OCI-LY7 (cell line): ENCODE data around the gene TMEM266. TPM values are rescaled to one million over a fixed set of nuclear protein-coding genes. Genes with fewer than 3 reads are reported as not detected.

Source experiments
- BruUV-seq: library from RNA; stranded (reverse); fragments of 400-500 nt; replicated peaks from 2 replicates; lab custom pipeline; 2021; lab: Mats Ljungman, UMichigan
- CTCF ChIA-PET: fragments of 300-600 bp; sonication (Branson Sonifier 250); formaldehyde crosslinking; loops from one replicate; lab custom pipeline; 2022; ENCODE audit warnings: antibody characterized with exemption; ENCODE audit not compliant: unreplicated experiment; lab: Charles Lee
- POLR2A ChIA-PET: fragments of 300-600 bp; sonication (Branson Sonifier 250); formaldehyde crosslinking; loops from one replicate; lab custom pipeline; 2022; ENCODE audit warnings: antibody characterized with exemption; lab: Charles Lee
- DNase-seq: peaks from one replicate; pipeline ENCODE4 v3.0.0-alpha.2; 2015; ENCODE audit warnings: low spot score
- H2AFZ ChIP-seq: fragments of 200-600 bp; sonication (generic), shearing (Covaris generic); 2 replicates; pipeline ENCODE4 v1.6.1; 2014; ENCODE audit warnings: mild to moderate bottlenecking, antibody characterized with exemption, low read length, moderate library complexity
- H3K27ac ChIP-seq: fragments of 200-600 bp; sonication (generic); 2 replicates; pipeline ENCODE4 v1.5.1; 2014; ENCODE audit warnings: mixed run types, low read depth, mild to moderate bottlenecking, moderate library complexity, low read length, inconsistent platforms; ENCODE audit not compliant: poor library complexity, severe bottlenecking
- H3K36me3 ChIP-seq: fragments of 200-600 bp; sonication (generic); 2 replicates; pipeline ENCODE4 v1.6.1; 2014; ENCODE audit warnings: mild to moderate bottlenecking, antibody characterized with exemption, low read length, moderate library complexity, mixed read lengths; ENCODE audit not compliant: insufficient read depth
- H3K4me1 ChIP-seq: fragments of 200-600 bp; sonication (generic); 2 replicates; pipeline ENCODE4 v1.5.1; 2014; ENCODE audit warnings: mild to moderate bottlenecking, low read length; ENCODE audit not compliant: insufficient read depth, poor library complexity, severe bottlenecking
- H3K4me2 ChIP-seq: fragments of 200-600 bp; sonication (generic); 2 replicates; pipeline ENCODE4 v1.6.1; 2014; ENCODE audit warnings: mild to moderate bottlenecking, low read length
- H3K4me3 ChIP-seq: fragments of 200-600 bp; sonication (generic); 2 replicates; pipeline ENCODE4 v1.5.1; 2014; ENCODE audit warnings: mild to moderate bottlenecking, low read depth, low read length; ENCODE audit not compliant: poor library complexity, severe bottlenecking
- H3K79me2 ChIP-seq: fragments of 200-600 bp; sonication (generic); 2 replicates; pipeline ENCODE4 v1.6.1; 2016; ENCODE audit warnings: low read depth, mild to moderate bottlenecking, low read length, moderate library complexity, mixed read lengths; ENCODE audit not compliant: insufficient read depth
- H3K9me2 ChIP-seq: fragments of 200-600 bp; sonication (generic); 2 replicates; pipeline ENCODE4 v1.6.1; 2016; ENCODE audit warnings: mild to moderate bottlenecking, low read length, mixed read lengths; ENCODE audit not compliant: insufficient read depth
- H3K9me3 ChIP-seq: fragments of 200-600 bp; sonication (generic); 2 replicates; pipeline ENCODE4 v1.6.1; 2014; ENCODE audit warnings: mild to moderate bottlenecking, mixed run types, low read length, mixed read lengths
- H4K20me1 ChIP-seq: fragments of 200-600 bp; sonication (generic); 2 replicates; pipeline ENCODE4 v1.6.1; 2014; ENCODE audit warnings: mild to moderate bottlenecking, antibody characterized with exemption, low read length, moderate library complexity, mixed read lengths; ENCODE audit not compliant: insufficient read depth
- CTCF ChIP-seq: fragments of 200-600 bp; sonication (generic); conservative IDR thresholded peaks from 2 replicates; pipeline ENCODE4 v1.5.1; 2014; ENCODE audit warnings: mild to moderate bottlenecking, antibody characterized with exemption, low read length, moderate library complexity, mixed read lengths
- EZH2phosphoT487 ChIP-seq: fragments of 200-600 bp; sonication (generic); IDR thresholded peaks from 2 replicates; pipeline ENCODE4 v1.6.1; 2018; ENCODE audit warnings: low read depth, borderline replicate concordance, mild to moderate bottlenecking, mixed run types, antibody characterized with exemption, low read length, moderate library complexity, mixed read lengths
- intact Hi-C: fragments of 100-400 bp; cut with micrococcal nuclease; formaldehyde crosslinking; loops from one replicate; pipeline ENCODE4 v1.10.0; 2022; ENCODE audit not compliant: unreplicated experiment
- total RNA-seq, 2 experiments: library from RNA; depleted of rRNA in 1 of 2; stranded (reverse); fragments of >200 nt in 1 of 2; shearing (Covaris generic) in 1 of 2; gene quantifications; 2 replicates each; pipeline ENCODE4 v1.2.3, GENCODE V29; 2014 to 2022

Gene TMEM266
- total RNA-seq, 2 experiments from 2014 or later: not detected

- no peak overlapping the region for H3K4me3 ChIP-seq
- no peaks in the 10 kb centered on the region for H4K20me1 ChIP-seq
- H3K36me3 ChIP-seq: no peaks in the 10 kb centered on the region
- H3K9me3 ChIP-seq: no peaks in the 10 kb centered on the region
- no peak for TF ChIP-seq EZH2phosphoT487
- no peak for TF ChIP-seq CTCF
- CTCF ChIA-PET: no interaction called here
- H3K27ac ChIP-seq: no peak overlapping the region
- no TSS peak for BruUV-seq
- no peak overlapping the region for H2AFZ ChIP-seq
- intact Hi-C loops: no loop called here
- H3K79me2 ChIP-seq: no peaks in the 10 kb centered on the region
- no peak for DNase-seq
- H3K4me2 ChIP-seq: no peak overlapping the region
- POLR2A ChIA-PET: interaction anchor here (0.6 kb wide), 1 partner anchor 31 kb away, joined by 4 read pairs; no protein-coding TSS in a partner anchor
- H3K9me2 ChIP-seq: no peaks in the 10 kb centered on the region
- no peaks in the 10 kb centered on the region for H3K4me1 ChIP-seq
These were observed 47.4 kb downstream of the TMEM266 start for GRCh38 chr15:76107169-76107568.

- no peak for TF ChIP-seq EZH2phosphoT487
- TF ChIP-seq CTCF: no peak
- Histone ChIP-seq H3K4me1 (no peaks in the 10 kb centered on the region), H2AFZ (no peak overlapping the region), H3K79me2 (no peaks in the 10 kb centered on the region), H3K4me2 (no peak overlapping the region), H3K9me3 (no peaks in the 10 kb centered on the region), H3K9me2 (no peaks in the 10 kb centered on the region), H3K4me3 (no peak overlapping the region), H4K20me1 (no peaks in the 10 kb centered on the region), H3K27ac (no peak overlapping the region), H3K36me3 (no peaks in the 10 kb centered on the region)
- DNase-seq: no peak
- no TSS peak for BruUV-seq
- intact Hi-C loops: no loop called here
- ChIA-PET CTCF (no interaction called here), POLR2A (no interaction called here)
These were observed 48.4 kb downstream of the TMEM266 start for GRCh38 chr15:76108021-76108723.

- ChIA-PET CTCF (no interaction called here), POLR2A (no interaction called here)
- DNase-seq: no peak
- H3K79me2 ChIP-seq: no peaks in the 10 kb centered on the region
- H3K4me1 ChIP-seq: no peaks in the 10 kb centered on the region
- intact Hi-C loops: no loop called here
- H3K4me2 ChIP-seq: no peak overlapping the region
- no peaks in the 10 kb centered on the region for H3K36me3 ChIP-seq
- no peaks in the 10 kb centered on the region for H4K20me1 ChIP-seq
- H3K9me2 ChIP-seq: no peaks in the 10 kb centered on the region
- H3K9me3 ChIP-seq: no peaks in the 10 kb centered on the region
- H2AFZ ChIP-seq: no peak overlapping the region
- H3K4me3 ChIP-seq: no peak overlapping the region
- no peak overlapping the region for H3K27ac ChIP-seq
- TF ChIP-seq CTCF (no peak), EZH2phosphoT487 (no peak)
- BruUV-seq: no TSS peak
These were observed 49.3 kb downstream of the TMEM266 start for GRCh38 chr15:76109046-76109445.
